Measurements from ENCODE around the gene RGS8. TPM values are rescaled to one million over a fixed set of nuclear protein-coding genes. Genes with fewer than 3 reads are reported as not detected.

RGS8 gene
- total and polyA plus RNA-seq, 4 donors, result 0.05 TPM; not detected in 3

- Histone ChIP-seq H3K9me3 (ENCODE audit: control insufficient read depth in 4 of 4, low read length in 3 of 4) (no peaks in the 10 kb centered on the region), H3K9ac (ENCODE audit: low read depth in 1 of 2, low read length in 2 of 2) (no peak overlapping the region), H3K4me3 (ENCODE audit: low read depth in 1 of 3, low read length in 3 of 3) (no peak overlapping the region), H3K27me3 (ENCODE audit: control insufficient read depth in 4 of 4, insufficient read depth in 4 of 4, low read length in 3 of 4) (peaks cover 0 to 4% (median 0%) of the 10 kb centered on the region in 4 donors), H3K27ac (ENCODE audit: low read depth in 1 of 2, low read length in 2 of 2) (no peak overlapping the region), H3K4me1 (ENCODE audit: control insufficient read depth in 4 of 4, insufficient read depth in 4 of 4, low read length in 3 of 4) (peaks cover 0 to 7% (median 2%) of the 10 kb centered on the region in 4 donors), H3K36me3 (ENCODE audit: control insufficient read depth in 4 of 4, insufficient read depth in 3 of 4, low read depth in 1 of 4, low read length in 3 of 4) (no peaks in the 10 kb centered on the region)
- DNase-seq (ENCODE audit: low spot score), result no peak
- TF ChIP-seq, protein P1, sequence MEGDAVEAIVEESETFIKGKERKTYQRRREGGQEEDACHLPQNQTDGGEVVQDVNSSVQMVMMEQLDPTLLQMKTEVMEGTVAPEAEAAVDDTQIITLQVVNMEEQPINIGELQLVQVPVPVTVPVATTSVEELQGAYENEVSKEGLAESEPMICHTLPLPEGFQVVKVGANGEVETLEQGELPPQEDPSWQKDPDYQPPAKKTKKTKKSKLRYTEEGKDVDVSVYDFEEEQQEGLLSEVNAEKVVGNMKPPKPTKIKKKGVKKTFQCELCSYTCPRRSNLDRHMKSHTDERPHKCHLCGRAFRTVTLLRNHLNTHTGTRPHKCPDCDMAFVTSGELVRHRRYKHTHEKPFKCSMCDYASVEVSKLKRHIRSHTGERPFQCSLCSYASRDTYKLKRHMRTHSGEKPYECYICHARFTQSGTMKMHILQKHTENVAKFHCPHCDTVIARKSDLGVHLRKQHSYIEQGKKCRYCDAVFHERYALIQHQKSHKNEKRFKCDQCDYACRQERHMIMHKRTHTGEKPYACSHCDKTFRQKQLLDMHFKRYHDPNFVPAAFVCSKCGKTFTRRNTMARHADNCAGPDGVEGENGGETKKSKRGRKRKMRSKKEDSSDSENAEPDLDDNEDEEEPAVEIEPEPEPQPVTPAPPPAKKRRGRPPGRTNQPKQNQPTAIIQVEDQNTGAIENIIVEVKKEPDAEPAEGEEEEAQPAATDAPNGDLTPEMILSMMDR (IDR thresholded peaks at IDR 0.05; ENCODE audit: low read depth, low read length, missing input control), result no peak
- no peak for TF ChIP-seq REST (IDR thresholded peaks at IDR 0.05)
- no peak for TF ChIP-seq NR2F2 (IDR thresholded peaks at IDR 0.05)
- TF ChIP-seq SP1 (IDR thresholded peaks at IDR 0.05), result no peak
- no peak for TF ChIP-seq FOXA2 (IDR thresholded peaks at IDR 0.05)
- WGBS, result 91% methylated on average over 11 of the region's 11 CpGs
These were observed 14.2 kb downstream of the RGS8 start for GRCh38 chr1:182670032-182670749.

GRCh38 chr1:182669266-182669665 lies 15.1 kb downstream of the RGS8 start:
- DNase-seq (ENCODE audit: low spot score), result no peak
- Histone ChIP-seq H3K27ac (ENCODE audit: low read depth in 1 of 2, low read length in 2 of 2) (no peak overlapping the region), H3K9ac (ENCODE audit: low read depth in 1 of 2, low read length in 2 of 2) (no peak overlapping the region), H3K36me3 (ENCODE audit: control insufficient read depth in 4 of 4, insufficient read depth in 3 of 4, low read depth in 1 of 4, low read length in 3 of 4) (no peaks in the 10 kb centered on the region), H3K4me3 (ENCODE audit: low read depth in 1 of 3, low read length in 3 of 3) (no peak overlapping the region), H3K9me3 (ENCODE audit: control insufficient read depth in 4 of 4, low read length in 3 of 4) (no peaks in the 10 kb centered on the region), H3K27me3 (ENCODE audit: control insufficient read depth in 4 of 4, insufficient read depth in 4 of 4, low read length in 3 of 4) (peaks cover 0 to 4% (median 0%) of the 10 kb centered on the region in 4 donors), H3K4me1 (ENCODE audit: control insufficient read depth in 4 of 4, insufficient read depth in 4 of 4, low read length in 3 of 4) (peaks cover 0 to 7% (median 2%) of the 10 kb centered on the region in 4 donors)
- TF ChIP-seq, protein P2, sequence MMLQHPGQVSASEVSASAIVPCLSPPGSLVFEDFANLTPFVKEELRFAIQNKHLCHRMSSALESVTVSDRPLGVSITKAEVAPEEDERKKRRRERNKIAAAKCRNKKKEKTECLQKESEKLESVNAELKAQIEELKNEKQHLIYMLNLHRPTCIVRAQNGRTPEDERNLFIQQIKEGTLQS (IDR thresholded peaks at IDR 0.05), result no peak
- TF ChIP-seq RAD21 (IDR thresholded peaks at IDR 0.05) (no peak), MAX (IDR thresholded peaks at IDR 0.05) (no peak), FOXA2 (IDR thresholded peaks at IDR 0.05) (no peak), NR2F2 (IDR thresholded peaks at IDR 0.05) (no peak), SP1 (IDR thresholded peaks at IDR 0.05) (no peak), HNF4G (IDR thresholded peaks at IDR 0.05) (no peak), HNF4A (conservative IDR thresholded peaks at IDR 0.05) (no peak), YY1 (IDR thresholded peaks at IDR 0.05) (no peak), RXRA (IDR thresholded peaks at IDR 0.05) (no peak), TAF1 (conservative IDR thresholded peaks at IDR 0.05) (no peak), GABPA (IDR thresholded peaks at IDR 0.05 in 1 of 2, conservative IDR thresholded peaks at IDR 0.05 in 1 of 2) (no peak), JUND (IDR thresholded peaks at IDR 0.05) (no peak), EGR1 (IDR thresholded peaks at IDR 0.05; ENCODE audit: low read depth in 2 of 2) (no peak), REST (IDR thresholded peaks at IDR 0.05) (no peak)
- TF ChIP-seq, protein P1 (IDR thresholded peaks at IDR 0.05; ENCODE audit: low read depth, low read length, missing input control), result no peak
- TF ChIP-seq, protein P3, sequence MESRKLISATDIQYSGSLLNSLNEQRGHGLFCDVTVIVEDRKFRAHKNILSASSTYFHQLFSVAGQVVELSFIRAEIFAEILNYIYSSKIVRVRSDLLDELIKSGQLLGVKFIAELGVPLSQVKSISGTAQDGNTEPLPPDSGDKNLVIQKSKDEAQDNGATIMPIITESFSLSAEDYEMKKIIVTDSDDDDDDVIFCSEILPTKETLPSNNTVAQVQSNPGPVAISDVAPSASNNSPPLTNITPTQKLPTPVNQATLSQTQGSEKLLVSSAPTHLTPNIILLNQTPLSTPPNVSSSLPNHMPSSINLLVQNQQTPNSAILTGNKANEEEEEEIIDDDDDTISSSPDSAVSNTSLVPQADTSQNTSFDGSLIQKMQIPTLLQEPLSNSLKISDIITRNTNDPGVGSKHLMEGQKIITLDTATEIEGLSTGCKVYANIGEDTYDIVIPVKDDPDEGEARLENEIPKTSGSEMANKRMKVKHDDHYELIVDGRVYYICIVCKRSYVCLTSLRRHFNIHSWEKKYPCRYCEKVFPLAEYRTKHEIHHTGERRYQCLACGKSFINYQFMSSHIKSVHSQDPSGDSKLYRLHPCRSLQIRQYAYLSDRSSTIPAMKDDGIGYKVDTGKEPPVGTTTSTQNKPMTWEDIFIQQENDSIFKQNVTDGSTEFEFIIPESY (IDR thresholded peaks at IDR 0.05), result no peak
- 94% methylated on average over 4 of the region's 4 CpGs for WGBS
